ENCODE data around the gene DOCK2.

Gene DOCK2

DNA sequence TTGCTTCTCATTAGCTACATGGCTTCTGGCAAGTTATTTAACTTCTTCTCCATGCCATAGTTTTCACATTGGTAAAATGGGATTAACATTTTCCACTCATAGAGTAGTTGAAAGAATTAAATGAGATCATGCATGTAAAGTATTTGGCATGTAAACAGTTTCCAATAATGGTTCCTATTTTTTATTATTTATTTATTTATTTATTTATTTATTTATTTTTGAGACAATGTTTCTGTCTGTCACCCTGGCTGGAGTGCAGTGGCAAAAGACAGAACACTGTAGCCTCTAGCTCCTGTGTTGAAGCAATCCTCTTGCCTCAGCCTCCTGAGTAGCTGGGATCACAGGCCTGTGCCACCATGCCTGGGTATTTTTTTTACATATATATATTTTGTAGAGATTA is 117.7 kb downstream of the DOCK2 start:
- DNase-seq = no peak
- TF ChIP-seq, protein P1, sequence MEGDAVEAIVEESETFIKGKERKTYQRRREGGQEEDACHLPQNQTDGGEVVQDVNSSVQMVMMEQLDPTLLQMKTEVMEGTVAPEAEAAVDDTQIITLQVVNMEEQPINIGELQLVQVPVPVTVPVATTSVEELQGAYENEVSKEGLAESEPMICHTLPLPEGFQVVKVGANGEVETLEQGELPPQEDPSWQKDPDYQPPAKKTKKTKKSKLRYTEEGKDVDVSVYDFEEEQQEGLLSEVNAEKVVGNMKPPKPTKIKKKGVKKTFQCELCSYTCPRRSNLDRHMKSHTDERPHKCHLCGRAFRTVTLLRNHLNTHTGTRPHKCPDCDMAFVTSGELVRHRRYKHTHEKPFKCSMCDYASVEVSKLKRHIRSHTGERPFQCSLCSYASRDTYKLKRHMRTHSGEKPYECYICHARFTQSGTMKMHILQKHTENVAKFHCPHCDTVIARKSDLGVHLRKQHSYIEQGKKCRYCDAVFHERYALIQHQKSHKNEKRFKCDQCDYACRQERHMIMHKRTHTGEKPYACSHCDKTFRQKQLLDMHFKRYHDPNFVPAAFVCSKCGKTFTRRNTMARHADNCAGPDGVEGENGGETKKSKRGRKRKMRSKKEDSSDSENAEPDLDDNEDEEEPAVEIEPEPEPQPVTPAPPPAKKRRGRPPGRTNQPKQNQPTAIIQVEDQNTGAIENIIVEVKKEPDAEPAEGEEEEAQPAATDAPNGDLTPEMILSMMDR (IDR thresholded peaks at IDR 0.05) = no peak
- Mint-ChIP-seq H3K36me3 (ENCODE audit: low read depth) (no peaks in the 10 kb centered on the region), H3K4me1 (no peaks in the 10 kb centered on the region), H3K27ac (no peak overlapping the region), H3K9me3 (no peaks in the 10 kb centered on the region), H3K27me3 (ENCODE audit: low read depth, poor library complexity) (peaks cover 28% of the 10 kb centered on the region), H3K4me3 (no peak overlapping the region)

DNA sequence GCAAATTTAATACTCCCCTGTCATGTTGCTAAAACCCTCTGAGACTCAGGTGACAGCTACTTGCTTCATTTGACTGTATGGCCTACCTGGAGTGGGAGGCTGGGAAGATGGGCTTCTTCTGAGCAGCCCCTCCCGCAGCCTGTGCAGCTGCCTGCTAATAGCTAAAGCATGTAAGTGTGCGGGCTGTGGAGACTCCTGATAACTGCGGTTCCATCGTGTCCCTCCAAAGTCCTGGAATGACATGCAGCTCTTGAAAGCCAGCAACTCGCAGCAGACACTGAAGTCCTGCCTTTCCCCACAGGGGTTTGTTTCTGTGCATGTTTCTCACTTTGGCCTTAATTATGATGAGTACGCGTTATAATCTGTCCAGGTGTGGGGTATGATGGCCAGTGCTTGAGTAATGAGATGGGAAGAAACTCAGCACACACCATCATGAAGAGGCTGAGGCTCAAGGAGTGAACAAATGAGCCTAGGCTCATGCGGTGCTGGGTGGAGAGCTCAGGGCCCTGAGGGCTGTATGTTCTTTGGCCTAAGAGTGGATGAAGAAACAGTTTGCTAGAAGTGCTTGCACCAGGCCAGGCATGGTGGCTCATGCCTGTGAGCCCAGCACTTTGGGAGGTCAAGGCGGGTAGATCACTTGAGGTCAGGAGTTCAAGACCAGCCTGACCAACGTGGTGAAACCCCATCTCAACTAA is 119.1 kb downstream of the DOCK2 start:
- no peak overlapping the region for H3K27ac Mint-ChIP-seq
- TF ChIP-seq, protein P1 (IDR thresholded peaks at IDR 0.05) = no peak
- no peak for DNase-seq
- H3K4me3 Mint-ChIP-seq = no peak overlapping the region
- H3K27me3 Mint-ChIP-seq (ENCODE audit: low read depth, poor library complexity) = peaks cover 22% of the 10 kb centered on the region
- H3K9me3 Mint-ChIP-seq = no peaks in the 10 kb centered on the region
- H3K4me1 Mint-ChIP-seq = no peaks in the 10 kb centered on the region
- no peaks in the 10 kb centered on the region for H3K36me3 Mint-ChIP-seq (ENCODE audit: low read depth)

DNA sequence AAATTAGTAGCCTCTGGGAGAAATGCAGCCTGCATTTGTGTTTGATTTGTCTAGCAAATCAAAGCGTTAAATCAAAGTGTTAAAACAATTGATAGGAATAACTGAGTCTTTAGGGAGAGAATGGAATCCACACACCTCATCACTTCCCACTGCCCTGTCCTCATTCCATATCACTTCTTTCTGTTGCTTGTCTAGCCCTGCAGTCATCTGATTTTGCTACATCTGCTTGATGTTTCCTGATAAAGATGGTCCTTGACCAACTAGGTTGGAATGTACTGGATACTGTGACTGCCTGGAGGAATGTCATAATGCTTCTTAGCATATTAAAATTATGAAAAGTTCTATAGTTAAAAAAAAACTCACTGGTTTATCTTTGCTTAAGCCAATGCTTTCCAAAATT is 119.9 kb downstream of the DOCK2 start:
- H3K27me3 Mint-ChIP-seq (ENCODE audit: low read depth, poor library complexity) = peaks cover 15% of the 10 kb centered on the region
- no peak for DNase-seq
- H3K4me1 Mint-ChIP-seq = no peaks in the 10 kb centered on the region
- TF ChIP-seq, protein P1 (IDR thresholded peaks at IDR 0.05) = no peak
- no peaks in the 10 kb centered on the region for H3K9me3 Mint-ChIP-seq
- H3K27ac Mint-ChIP-seq = no peak overlapping the region
- no peaks in the 10 kb centered on the region for H3K36me3 Mint-ChIP-seq (ENCODE audit: low read depth)
- no peak overlapping the region for H3K4me3 Mint-ChIP-seq

DNA sequence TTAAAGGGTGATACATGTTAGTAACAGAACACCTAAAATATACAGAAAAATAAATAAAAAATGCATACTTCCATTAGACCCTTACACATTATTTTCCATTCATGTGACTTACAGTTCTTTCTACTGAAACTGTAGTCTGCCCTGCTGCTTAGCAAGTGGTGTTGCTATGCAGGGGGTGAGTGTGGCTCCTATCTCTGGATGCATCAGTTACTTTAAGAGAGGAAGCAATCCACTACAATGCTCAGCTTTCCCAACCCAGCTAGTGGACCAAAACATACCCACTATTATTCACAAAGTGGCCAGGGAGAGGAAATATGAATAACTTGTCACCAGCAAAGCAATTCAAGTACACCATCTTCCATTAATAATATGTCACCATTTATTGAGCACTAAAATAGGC is 121.8 kb downstream of the DOCK2 start:
- no peak overlapping the region for H3K4me3 Mint-ChIP-seq
- TF ChIP-seq, protein P1 (IDR thresholded peaks at IDR 0.05) = no peak
- DNase-seq = no peak

DNA sequence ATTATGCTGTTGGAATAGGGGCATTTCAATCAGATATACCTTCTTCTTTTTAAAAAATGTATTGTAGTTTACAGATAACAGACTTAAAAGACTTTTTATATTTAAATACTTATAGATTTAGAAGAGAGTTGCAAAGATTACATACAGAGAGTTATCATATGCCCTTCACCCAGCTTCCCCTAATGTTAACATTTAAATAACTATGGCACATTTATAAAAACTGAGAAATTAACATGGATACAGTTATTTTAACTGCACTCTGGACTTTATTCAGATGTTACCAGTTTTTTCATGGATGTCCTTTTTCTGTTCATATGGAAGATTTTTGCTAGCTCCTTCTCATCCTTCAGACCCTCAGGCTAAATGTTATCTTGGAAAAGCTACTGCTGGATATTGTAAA is 123.2 kb downstream of the DOCK2 start:
- Mint-ChIP-seq H3K9me3 (no peaks in the 10 kb centered on the region), H3K27ac (no peak overlapping the region), H3K4me1 (peaks cover 11% of the 10 kb centered on the region), H3K27me3 (ENCODE audit: low read depth, poor library complexity) (peaks cover 13% of the 10 kb centered on the region), H3K36me3 (ENCODE audit: low read depth) (no peaks in the 10 kb centered on the region), H3K4me3 (no peak overlapping the region)
- TF ChIP-seq, protein P1 (IDR thresholded peaks at IDR 0.05) = no peak
- no peak for DNase-seq

More for the DNA sequence above, 121.8 kb downstream of the DOCK2 start:
- H3K9me3 Mint-ChIP-seq = no peaks in the 10 kb centered on the region
- H3K36me3 Mint-ChIP-seq (ENCODE audit: low read depth) = no peaks in the 10 kb centered on the region
- H3K27me3 Mint-ChIP-seq (ENCODE audit: low read depth, poor library complexity) = peaks cover 13% of the 10 kb centered on the region
- no peak overlapping the region for H3K27ac Mint-ChIP-seq
- H3K4me1 Mint-ChIP-seq = peaks cover 7% of the 10 kb centered on the region

Measured in nephron progenitor cell (in vitro differentiated cells).